IPS-20b (cell line): ENCODE measurements around the gene CISH.

Experiments used
- H3K27ac ChIP-seq: one replicate; pipeline ENCODE4 v1.5.1; 2013; ENCODE audit warnings: low read length
- H3K27me3 ChIP-seq: 2 replicates; pipeline ENCODE4 v1.6.1; 2013; ENCODE audit warnings: mild to moderate bottlenecking, low read length, inconsistent platforms; ENCODE audit not compliant: insufficient read depth
- H3K36me3 ChIP-seq: 2 replicates; pipeline ENCODE4 v1.6.1; 2013; ENCODE audit warnings: low read depth, mild to moderate bottlenecking, inconsistent platforms, low read length, moderate library complexity; ENCODE audit not compliant: insufficient read depth
- H3K4me1 ChIP-seq: 2 replicates; pipeline ENCODE4 v1.6.1; 2013; ENCODE audit warnings: mild to moderate bottlenecking, control low read depth, inconsistent platforms, low read length, moderate library complexity; ENCODE audit not compliant: insufficient read depth
- H3K4me3 ChIP-seq: 2 replicates; pipeline ENCODE4 v1.5.1; 2013; ENCODE audit warnings: mild to moderate bottlenecking, low read length, inconsistent platforms
- H3K9ac ChIP-seq: 2 replicates; pipeline ENCODE4 v1.6.1; 2013; ENCODE audit warnings: low read depth, mild to moderate bottlenecking, inconsistent platforms, low read length, moderate library complexity
- H3K9me3 ChIP-seq: 2 replicates; pipeline ENCODE4 v1.6.1; 2013; ENCODE audit warnings: mild to moderate bottlenecking, low read depth, low read length, inconsistent platforms; ENCODE audit not compliant: insufficient read depth

Gene CISH

GRCh38 chr3:50651920-50652529 is 40.5 kb upstream of the CISH start:
- no peaks in the 10 kb centered on the region for H3K9me3 ChIP-seq
- no peak overlapping the region for H3K9ac ChIP-seq
- no peak overlapping the region for H3K4me3 ChIP-seq
- no peaks in the 10 kb centered on the region for H3K27me3 ChIP-seq
- no peak overlapping the region for H3K27ac ChIP-seq
- peaks cover 16% of the 10 kb centered on the region for H3K4me1 ChIP-seq
- no peaks in the 10 kb centered on the region for H3K36me3 ChIP-seq

GRCh38 chr3:50651445-50651844 is 39.9 kb upstream of the CISH start:
- Histone ChIP-seq H3K36me3 (no peaks in the 10 kb centered on the region), H3K4me3 (no peak overlapping the region), H3K27me3 (no peaks in the 10 kb centered on the region), H3K4me1 (peaks cover 16% of the 10 kb centered on the region), H3K9me3 (no peaks in the 10 kb centered on the region), H3K27ac (no peak overlapping the region), H3K9ac (no peak overlapping the region)

- no peak overlapping the region for H3K27ac ChIP-seq
- no peak overlapping the region for H3K9ac ChIP-seq
- H3K27me3 ChIP-seq, result no peaks in the 10 kb centered on the region
- peaks cover 12% of the 10 kb centered on the region for H3K36me3 ChIP-seq
- no peaks in the 10 kb centered on the region for H3K9me3 ChIP-seq
- H3K4me3 ChIP-seq, result no peak overlapping the region
- H3K4me1 ChIP-seq, result peaks cover 16% of the 10 kb centered on the region
These were observed 38.4 kb upstream of the CISH start for GRCh38 chr3:50650018-50650417.

- Histone ChIP-seq H3K27ac (no peak overlapping the region), H3K4me3 (no peak overlapping the region), H3K9me3 (no peaks in the 10 kb centered on the region), H3K27me3 (no peaks in the 10 kb centered on the region), H3K9ac (no peak overlapping the region), H3K4me1 (peaks cover 16% of the 10 kb centered on the region), H3K36me3 (peaks cover 14% of the 10 kb centered on the region)
These were observed 37.9 kb upstream of the CISH start for GRCh38 chr3:50649451-50649931.

GRCh38 chr3:50648944-50649343 is 37.4 kb upstream of the CISH start:
- Histone ChIP-seq H3K4me3 (no peak overlapping the region), H3K9me3 (no peaks in the 10 kb centered on the region), H3K4me1 (peaks cover 16% of the 10 kb centered on the region), H3K27ac (no peak overlapping the region), H3K9ac (no peak overlapping the region), H3K36me3 (peaks cover 14% of the 10 kb centered on the region), H3K27me3 (no peaks in the 10 kb centered on the region)

GRCh38 chr3:50648313-50648712 is 36.7 kb upstream of the CISH start:
- Histone ChIP-seq H3K27me3 (no peaks in the 10 kb centered on the region), H3K4me1 (peaks cover 16% of the 10 kb centered on the region), H3K36me3 (peaks cover 17% of the 10 kb centered on the region), H3K9ac (no peak overlapping the region), H3K9me3 (no peaks in the 10 kb centered on the region), H3K4me3 (no peak overlapping the region), H3K27ac (no peak overlapping the region)

- no peak overlapping the region for H3K4me3 ChIP-seq
- H3K9ac ChIP-seq, result no peak overlapping the region
- H3K4me1 ChIP-seq, result peaks cover 3% of the 10 kb centered on the region; the same call in 1 of the 2 replicates
- H3K36me3 ChIP-seq, result peaks cover 27% of the 10 kb centered on the region
- H3K27ac ChIP-seq, result no peak overlapping the region
- H3K27me3 ChIP-seq, result no peaks in the 10 kb centered on the region
- H3K9me3 ChIP-seq, result no peaks in the 10 kb centered on the region
These were observed 33.8 kb upstream of the CISH start for GRCh38 chr3:50645378-50645777.

- Histone ChIP-seq H3K27me3 (no peaks in the 10 kb centered on the region), H3K4me3 (no peak overlapping the region), H3K27ac (no peak overlapping the region), H3K9ac (no peak overlapping the region), H3K36me3 (peaks cover 27% of the 10 kb centered on the region), H3K9me3 (no peaks in the 10 kb centered on the region), H3K4me1 (peaks cover 3% of the 10 kb centered on the region; the same call in 1 of the 2 replicates)
These were observed 33.0 kb upstream of the CISH start for GRCh38 chr3:50644561-50644960.

GRCh38 chr3:50642382-50642781 is 30.8 kb upstream of the CISH start:
- no peaks in the 10 kb centered on the region for H3K27me3 ChIP-seq
- H3K27ac ChIP-seq, result no peak overlapping the region
- no peaks in the 10 kb centered on the region for H3K9me3 ChIP-seq
- peaks cover 27% of the 10 kb centered on the region for H3K36me3 ChIP-seq
- peaks cover 8% of the 10 kb centered on the region for H3K4me1 ChIP-seq
- no peak overlapping the region for H3K9ac ChIP-seq
- no peak overlapping the region for H3K4me3 ChIP-seq

- Histone ChIP-seq H3K4me1 (peaks cover 18% of the 10 kb centered on the region), H3K27ac (no peak overlapping the region), H3K9me3 (no peaks in the 10 kb centered on the region), H3K36me3 (peaks cover 13% of the 10 kb centered on the region; the same call in 1 of the 2 replicates), H3K4me3 (no peak overlapping the region), H3K27me3 (no peaks in the 10 kb centered on the region), H3K9ac (no peak overlapping the region)
These were observed 27.5 kb upstream of the CISH start for GRCh38 chr3:50639055-50639494.

- H3K27me3 ChIP-seq, result no peaks in the 10 kb centered on the region
- H3K27ac ChIP-seq, result no peak overlapping the region
- no peaks in the 10 kb centered on the region for H3K9me3 ChIP-seq
- peaks cover 7% of the 10 kb centered on the region; the same call in 1 of the 2 replicates for H3K36me3 ChIP-seq
- H3K4me1 ChIP-seq, result peaks cover 18% of the 10 kb centered on the region
- H3K9ac ChIP-seq, result no peak overlapping the region
- H3K4me3 ChIP-seq, result no peak overlapping the region
These were observed 26.4 kb upstream of the CISH start for GRCh38 chr3:50637945-50638344.

GRCh38 chr3:50637011-50637410 is 25.4 kb upstream of the CISH start:
- peaks cover 18% of the 10 kb centered on the region for H3K4me1 ChIP-seq
- H3K27ac ChIP-seq, result no peak overlapping the region
- H3K9ac ChIP-seq, result no peak overlapping the region
- H3K9me3 ChIP-seq, result no peaks in the 10 kb centered on the region
- H3K27me3 ChIP-seq, result no peaks in the 10 kb centered on the region
- H3K4me3 ChIP-seq, result no peak overlapping the region
- H3K36me3 ChIP-seq, result peaks cover 5% of the 10 kb centered on the region; the same call in 1 of the 2 replicates
